HepG2 (cell line): Measurements from ENCODE around the gene PLCB1. TPM values are rescaled to one million over a fixed set of nuclear protein-coding genes. Genes with fewer than 3 reads are reported as not detected.

Experiments used
- ARID5B ChIP-seq: IDR thresholded peaks from 2 replicates; pipeline ENCODE4 v1.4.0; 2020; ENCODE audit warnings: mild to moderate bottlenecking, missing genetic modification reagents
- EHMT2 ChIP-seq: fragments of 200-600 bp; sonication (generic); IDR thresholded peaks from 2 replicates; pipeline ENCODE4 v1.7.0; 2017; ENCODE audit warnings: antibody characterized with exemption, low read depth, low read length, borderline replicate concordance
- IKZF5 ChIP-seq: IDR thresholded peaks from 2 replicates; pipeline ENCODE4 v1.6.1; 2018; ENCODE audit warnings: missing genetic modification reagents, mild to moderate bottlenecking, missing compliant biosample characterization
- KAT2B ChIP-seq: fragments of 150-350 bp; IDR thresholded peaks from 2 replicates; pipeline ENCODE4 v1.6.1; 2014; ENCODE audit warnings: low read depth, low read length, borderline replicate concordance
- KDM5A ChIP-seq: fragments of 200-600 bp; sonication (generic); IDR thresholded peaks from 2 replicates; pipeline ENCODE4 v1.7.0; 2018; ENCODE audit warnings: antibody characterized with exemption, mild to moderate bottlenecking, low read length, borderline replicate concordance
- PATZ1 ChIP-seq: sonication (generic); formaldehyde crosslinking; IDR thresholded peaks from 2 replicates; pipeline ENCODE4 v1.4.0; 2020; ENCODE audit warnings: missing genetic modification reagents
- PPARG ChIP-seq: conservative IDR thresholded peaks from 2 replicates; pipeline ENCODE4 v1.6.1; 2016; ENCODE audit warnings: missing biosample characterization, missing genetic modification reagents
- RERE ChIP-seq: IDR thresholded peaks from 2 replicates; pipeline ENCODE4 v1.6.1; 2016; ENCODE audit warnings: low read depth, missing genetic modification reagents, missing compliant biosample characterization
- TEAD3 ChIP-seq: optimal IDR thresholded peaks from 2 replicates; pipeline ENCODE3; 2016; ENCODE audit warnings: borderline replicate concordance
- ZBTB26 ChIP-seq: IDR thresholded peaks from 2 replicates; pipeline ENCODE4 v1.6.1; 2016; ENCODE audit warnings: missing compliant biosample characterization, missing genetic modification reagents, borderline replicate concordance
- ZMYM2 ChIP-seq: sonication (generic); formaldehyde crosslinking; IDR thresholded peaks from 2 replicates; pipeline ENCODE4 v1.8.0; 2022; ENCODE audit warnings: mild to moderate bottlenecking, missing genetic modification reagents
- ZNF317 ChIP-seq: sonication (generic); formaldehyde crosslinking; IDR thresholded peaks from 2 replicates; pipeline ENCODE4 v1.5.0; 2020; ENCODE audit warnings: mild to moderate bottlenecking, missing genetic modification reagents
- polyA plus RNA-seq, 8 experiments: library from polyadenylated mRNA; depleted of rRNA in 3 of 8; stranded (reverse) in 7 of 8; unstranded in 1 of 8; fragments of >200 nt; fragmentation: Illumina TruSeq in 4 of 8; extraction: Trizol in 4 of 8; gene quantifications; 2 replicates each; pipeline versions ENCODE4 v1.2.1 to v1.2.3, GENCODE V29; 2011 to 2016; ENCODE audit warnings: low read depth in 4 of 8, missing spikeins in 1 of 8, mixed read lengths in 1 of 8; ENCODE audit not compliant: insufficient read depth in 1 of 8
- total RNA-seq, 5 experiments: library from RNA; depleted of rRNA; stranded (reverse); fragments of >200 nt; fragmentation: Illumina TruSeq; extraction: Trizol; gene quantifications; 2 replicates each; pipeline ENCODE4 v1.2.3, GENCODE V29; 2016; ENCODE audit warnings: low read depth in 1 of 5

The PLCB1 gene
- total and polyA plus RNA-seq, 2 of the 13 experiments (the other 11 are each of a cell fraction or from before 2014, with no cell fraction given): 42.4 to 55.9 TPM

GRCh38 chr20:8129211-8129976 lies 2.7 kb upstream of the PLCB1 start (continued):
- TF ChIP-seq PPARG (CRISPR knock-in tag): 0 out of 2 replicates have a peak, but pooled peaks have one; percentile 15
- TF ChIP-seq EHMT2: peak; percentile 76; the same call in 1 of the 2 replicates
- peak; percentile 84 for TF ChIP-seq ARID5B (CRISPR knock-in tag)
- peak; percentile 27 for TF ChIP-seq TEAD3 (CRISPR knock-in tag)
- TF ChIP-seq IKZF5 (CRISPR knock-in tag): 0 out of 2 replicates have a peak, but pooled peaks have one; percentile 22
- 0 out of 2 replicates have a peak, but pooled peaks have one; percentile 31 for TF ChIP-seq ZBTB26 (CRISPR knock-in tag)
- TF ChIP-seq PATZ1 (CRISPR knock-in tag): 0 out of 2 replicates have a peak, but pooled peaks have one; percentile 12
- no peak for TF ChIP-seq ZNF317 (CRISPR knock-in tag)
- TF ChIP-seq KDM5A: no peak
- no peak for TF ChIP-seq KAT2B
- no peak for TF ChIP-seq ZMYM2
- no peak for TF ChIP-seq RERE
